ENCODE results near the gene ZNF382.

- TF ChIP-seq CTCF (IDR thresholded peaks at IDR 0.05; ENCODE audit: borderline replicate concordance, extremely low read depth, low read length, poor library complexity, severe bottlenecking) (no peak), EZH2 (IDR thresholded peaks at IDR 0.05; ENCODE audit: borderline replicate concordance, low read depth, low read length, severe bottlenecking) (no peak)
Measured at GRCh38 chr19:36579255-36579654, 25.9 kb upstream of the ZNF382 start.
